ENCODE results near the gene PIK3R6.
"Not testable (repeated sequence)": the region's sequence is repeated elsewhere in the genome, so short reads cannot be mapped to it uniquely, and the experiment has no call there.

The PIK3R6 gene

GRCh38 chr17:8823279-8823678, 44.2 kb downstream of the PIK3R6 start:
- no peak for DNase-seq

- DNase-seq: no peak
These were observed 45.0 kb downstream of the PIK3R6 start for GRCh38 chr17:8822401-8823035.

- DNase-seq: no peak
These were observed 45.9 kb downstream of the PIK3R6 start for GRCh38 chr17:8821446-8822105.

- no peak for DNase-seq
These were observed 47.0 kb downstream of the PIK3R6 start for GRCh38 chr17:8820311-8821010.

- DNase-seq: no peak
These were observed 48.7 kb downstream of the PIK3R6 start for GRCh38 chr17:8818654-8819330.

- DNase-seq: no peak
These were observed 49.4 kb downstream of the PIK3R6 start for GRCh38 chr17:8818047-8818446.

- no peak for DNase-seq
These were observed 60.4 kb downstream of the PIK3R6 start for GRCh38 chr17:8806926-8807550.

GRCh38 chr17:8806253-8806925, 61.1 kb downstream of the PIK3R6 start:
- DNase-seq: no peak

GRCh38 chr17:8805396-8805795, 62.1 kb downstream of the PIK3R6 start:
- DNase-seq: not testable (repeated sequence)

GRCh38 chr17:8803531-8804420, 63.7 kb downstream of the PIK3R6 start:
- no peak for DNase-seq

- DNase-seq: no peak
These were observed 66.2 kb downstream of the PIK3R6 start for GRCh38 chr17:8801135-8801840.

- DNase-seq: no peak
These were observed 66.8 kb downstream of the PIK3R6 start for GRCh38 chr17:8800656-8801055.

- no peak for DNase-seq
These were observed 67.8 kb downstream of the PIK3R6 start for GRCh38 chr17:8799570-8800212.

GRCh38 chr17:8798846-8799569, 68.5 kb downstream of the PIK3R6 start, which contains the start of gene MFSD6L:
Gene MFSD6L (minus strand): TSS chr17:8799365. CDS start chr17:8799120, 245 bp downstream.
- no peak for DNase-seq

- DNase-seq: no peak
These were observed 69.2 kb downstream of the PIK3R6 start for GRCh38 chr17:8798176-8798845.

- no peak for DNase-seq
These were observed 69.8 kb downstream of the PIK3R6 start for GRCh38 chr17:8797621-8798175.

GRCh38 chr17:8794636-8795035, 72.8 kb downstream of the PIK3R6 start:
- DNase-seq: no peak

- DNase-seq: no peak
These were observed 73.8 kb downstream of the PIK3R6 start for GRCh38 chr17:8793649-8794048.

Data from effector CD4-positive, alpha-beta T cell (primary cell).